Ovary (tissue), 3 donors: ENCODE measurements around the gene ABCA10.

ENCODE experiments used
- CTCF ChIP-seq, 3 donors: fragments of 450-650 bp in 2 of 3; fragments of 200-600 bp in 1 of 3; IDR thresholded peaks; one replicate each; pipeline versions ENCODE4 v1.5.1 to v1.8.0; 2016 to 2022; ENCODE audit warnings: antibody characterized with exemption in 3 of 3, mild to moderate bottlenecking in 1 of 3
- EP300 ChIP-seq: sonication (generic); formaldehyde crosslinking; IDR thresholded peaks from one replicate; pipeline ENCODE4 v1.6.1; 2017; ENCODE audit warnings: antibody characterized with exemption
- POLR2A ChIP-seq: fragments of 450-650 bp; IDR thresholded peaks from one replicate; pipeline ENCODE4 v1.6.1; 2017; ENCODE audit warnings: antibody characterized with exemption, mild to moderate bottlenecking, moderate library complexity
- donor health status: DM: no; HTN: no; CAD: no.

- TF ChIP-seq CTCF (IDR thresholded peaks at IDR 0.05) (no peak), EP300 (no peak), POLR2A (no peak)
Measured at GRCh38 chr17:69159418-69159817, 69.2 kb downstream of the ABCA10 start.
